Calu3 (cell line): ENCODE data around the gene ANXA1. TPM values are rescaled to one million over a fixed set of nuclear protein-coding genes. Genes with fewer than 3 reads are reported as not detected.

Experiments used
- BruUV-seq: library from RNA; stranded (reverse); fragments of 400-500 nt; replicated peaks from 2 replicates; lab custom pipeline; 2021; lab: Mats Ljungman, UMichigan
- CTCF ChIA-PET: fragments of 300-600 bp; sonication (Branson Sonifier 250); formaldehyde crosslinking; loops from one replicate; lab custom pipeline; 2022; ENCODE audit warnings: antibody characterized with exemption; lab: Charles Lee
- DNase-seq: peaks from one replicate; pipeline ENCODE4 v3.0.0; 2022
- H3K27ac Mint-ChIP-seq: one replicate; pipeline ENCODE4 v1.8.0; 2022; ENCODE audit warnings: mixed read lengths; ENCODE audit not compliant: unreplicated experiment
- H3K27me3 Mint-ChIP-seq: one replicate; pipeline ENCODE4 v1.8.0; 2022; ENCODE audit warnings: mixed read lengths; ENCODE audit not compliant: unreplicated experiment
- H3K36me3 Mint-ChIP-seq: one replicate; pipeline ENCODE4 v1.8.0; 2022; ENCODE audit warnings: mild to moderate bottlenecking, moderate library complexity, mixed read lengths; ENCODE audit not compliant: insufficient read depth, unreplicated experiment
- H3K4me1 Mint-ChIP-seq: one replicate; pipeline ENCODE4 v1.8.0; 2022; ENCODE audit warnings: mild to moderate bottlenecking, low read depth, mixed read lengths; ENCODE audit not compliant: unreplicated experiment
- H3K4me3 Mint-ChIP-seq: one replicate; pipeline ENCODE4 v1.8.0; 2022; ENCODE audit warnings: mild to moderate bottlenecking, low read depth, moderate library complexity, mixed read lengths; ENCODE audit not compliant: unreplicated experiment
- H3K9me3 Mint-ChIP-seq: one replicate; pipeline ENCODE4 v1.8.0; 2022; ENCODE audit warnings: low read depth, mixed read lengths; ENCODE audit not compliant: unreplicated experiment
- intact Hi-C: fragments of 100-400 bp; cut with micrococcal nuclease; formaldehyde crosslinking; loops from one replicate; pipeline ENCODE4 v1.10.0; 2022; ENCODE audit not compliant: unreplicated experiment
- total RNA-seq: library from RNA; stranded (reverse); gene quantifications from 2 replicates; pipeline ENCODE4 v1.2.3, GENCODE V29; 2022
- TF ChIP-seq, protein P1 (sequence below): fragments of 200-600 bp; IDR thresholded peaks from one replicate; pipeline ENCODE4 v1.8.0; 2022; ENCODE audit warnings: antibody characterized with exemption; ENCODE audit not compliant: unreplicated experiment

ANXA1 gene
- total RNA-seq, 1 experiment from 2014 or later = 458 TPM

DNA sequence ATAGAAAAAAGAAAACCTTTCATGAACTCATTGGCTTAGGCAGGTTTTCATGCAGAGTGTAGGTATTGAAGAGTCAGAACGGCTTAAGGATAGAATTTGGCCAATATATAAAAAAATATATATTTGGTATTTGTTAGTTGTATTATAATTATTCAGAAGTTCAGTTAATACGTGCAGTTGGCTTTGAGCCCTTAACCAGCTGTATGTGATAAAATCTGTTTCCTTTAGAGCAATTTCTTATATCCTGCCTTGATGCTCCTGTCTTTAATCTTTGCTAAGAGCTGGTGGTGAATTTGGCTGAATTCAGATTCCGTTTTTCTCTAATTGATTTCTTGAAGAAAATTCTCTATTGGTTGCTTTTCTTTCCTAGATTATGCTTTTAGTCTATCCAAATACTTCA, 3.7 kb downstream of the ANXA1 start:
- no TSS peak for BruUV-seq
- TF ChIP-seq, protein P1, sequence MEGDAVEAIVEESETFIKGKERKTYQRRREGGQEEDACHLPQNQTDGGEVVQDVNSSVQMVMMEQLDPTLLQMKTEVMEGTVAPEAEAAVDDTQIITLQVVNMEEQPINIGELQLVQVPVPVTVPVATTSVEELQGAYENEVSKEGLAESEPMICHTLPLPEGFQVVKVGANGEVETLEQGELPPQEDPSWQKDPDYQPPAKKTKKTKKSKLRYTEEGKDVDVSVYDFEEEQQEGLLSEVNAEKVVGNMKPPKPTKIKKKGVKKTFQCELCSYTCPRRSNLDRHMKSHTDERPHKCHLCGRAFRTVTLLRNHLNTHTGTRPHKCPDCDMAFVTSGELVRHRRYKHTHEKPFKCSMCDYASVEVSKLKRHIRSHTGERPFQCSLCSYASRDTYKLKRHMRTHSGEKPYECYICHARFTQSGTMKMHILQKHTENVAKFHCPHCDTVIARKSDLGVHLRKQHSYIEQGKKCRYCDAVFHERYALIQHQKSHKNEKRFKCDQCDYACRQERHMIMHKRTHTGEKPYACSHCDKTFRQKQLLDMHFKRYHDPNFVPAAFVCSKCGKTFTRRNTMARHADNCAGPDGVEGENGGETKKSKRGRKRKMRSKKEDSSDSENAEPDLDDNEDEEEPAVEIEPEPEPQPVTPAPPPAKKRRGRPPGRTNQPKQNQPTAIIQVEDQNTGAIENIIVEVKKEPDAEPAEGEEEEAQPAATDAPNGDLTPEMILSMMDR = no peak
- CTCF ChIA-PET = interaction anchor here (1.1 to 1.4 kb wide), 5 partner anchors 18 to 55 kb away, joined by 3 to 8 read pairs (median 3); no protein-coding TSS in a partner anchor
- peaks cover 7% of the 10 kb centered on the region for H3K4me1 Mint-ChIP-seq
- H3K9me3 Mint-ChIP-seq = no peaks in the 10 kb centered on the region
- no peaks in the 10 kb centered on the region for H3K27me3 Mint-ChIP-seq
- peak overlapping the region; percentile 80 for H3K4me3 Mint-ChIP-seq
- intact Hi-C loops = no loop called here
- peak overlapping the region; percentile 81 for H3K27ac Mint-ChIP-seq
- DNase-seq = no peak
- peaks cover 79% of the 10 kb centered on the region for H3K36me3 Mint-ChIP-seq

GRCh38 chr9:73155968-73156864, 4.6 kb downstream of the ANXA1 start:
- no peaks in the 10 kb centered on the region for H3K27me3 Mint-ChIP-seq
- intact Hi-C loops = no loop called here
- peaks cover 7% of the 10 kb centered on the region for H3K4me1 Mint-ChIP-seq
- CTCF ChIA-PET = interaction anchor here (0.5 to 1.4 kb wide), 5 partner anchors 20 to 362 kb away, joined by 3 to 9 read pairs (median 5); no protein-coding TSS in a partner anchor
- peak overlapping the region; percentile 47 for H3K27ac Mint-ChIP-seq
- no peaks in the 10 kb centered on the region for H3K9me3 Mint-ChIP-seq
- no peak for DNase-seq
- H3K4me3 Mint-ChIP-seq = peak overlapping the region; percentile 80
- peaks cover 88% of the 10 kb centered on the region for H3K36me3 Mint-ChIP-seq
- TF ChIP-seq, protein P1 = no peak
- no TSS peak for BruUV-seq

GRCh38 chr9:73156865-73157187, 5.2 kb downstream of the ANXA1 start:
- Mint-ChIP-seq H3K4me3 (peak overlapping the region; percentile 80), H3K27me3 (no peaks in the 10 kb centered on the region), H3K9me3 (no peaks in the 10 kb centered on the region), H3K4me1 (peaks cover 7% of the 10 kb centered on the region), H3K27ac (peak overlapping the region; percentile 47), H3K36me3 (peaks cover 89% of the 10 kb centered on the region)
- no peak for DNase-seq
- CTCF ChIA-PET = interaction anchor here (0.5 kb wide), 1 partner anchor 363 kb away, joined by 9 read pairs; no protein-coding TSS in a partner anchor
- intact Hi-C loops = no loop called here
- TF ChIP-seq, protein P1 = no peak
- no TSS peak for BruUV-seq

GRCh38 chr9:73157811-73158210, 6.1 kb downstream of the ANXA1 start:
- TF ChIP-seq, protein P1 = no peak
- intact Hi-C loops = no loop called here
- peak overlapping the region; percentile 52 for H3K27ac Mint-ChIP-seq
- H3K27me3 Mint-ChIP-seq = no peaks in the 10 kb centered on the region
- H3K4me1 Mint-ChIP-seq = peaks cover 7% of the 10 kb centered on the region
- no peaks in the 10 kb centered on the region for H3K9me3 Mint-ChIP-seq
- H3K4me3 Mint-ChIP-seq = peak overlapping the region; percentile 27
- CTCF ChIA-PET = interaction anchor here (0.7 kb wide), 1 partner anchor 88 kb away, joined by 4 read pairs; no protein-coding TSS in a partner anchor
- BruUV-seq = no TSS peak
- H3K36me3 Mint-ChIP-seq = peaks cover 87% of the 10 kb centered on the region
- DNase-seq = no peak
